ENCODE data around the gene BCR. TPM values are rescaled to one million over a fixed set of nuclear protein-coding genes. Genes with fewer than 3 reads are reported as not detected.
A peak's percentile ranks its signal among the peaks of the same experiment; 100 is the strongest.

The BCR gene
- total RNA-seq, 1 donor from 2014 or later: 118 TPM

DNA sequence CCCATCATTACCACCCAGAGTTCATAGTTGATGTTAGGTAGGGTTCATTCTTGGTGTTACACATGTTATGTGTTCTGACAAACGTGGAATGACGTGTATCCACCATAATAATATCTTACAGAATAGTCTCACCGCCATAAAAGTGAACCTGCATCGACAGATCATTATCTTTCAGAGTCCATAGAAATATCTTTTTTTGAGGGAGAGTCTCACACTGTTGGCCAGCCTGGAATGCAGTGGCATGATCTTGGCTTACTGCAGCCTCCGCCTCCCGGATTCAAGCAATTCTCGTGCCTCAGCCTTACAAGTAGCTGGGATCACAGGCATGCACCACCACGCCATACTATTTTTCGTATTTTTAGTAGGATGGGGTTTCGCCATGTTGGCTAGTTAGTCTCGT lies 113.9 kb downstream of the BCR start:
- DNase-seq (ENCODE audit: low read depth): no peak
- TF ChIP-seq, protein P1, sequence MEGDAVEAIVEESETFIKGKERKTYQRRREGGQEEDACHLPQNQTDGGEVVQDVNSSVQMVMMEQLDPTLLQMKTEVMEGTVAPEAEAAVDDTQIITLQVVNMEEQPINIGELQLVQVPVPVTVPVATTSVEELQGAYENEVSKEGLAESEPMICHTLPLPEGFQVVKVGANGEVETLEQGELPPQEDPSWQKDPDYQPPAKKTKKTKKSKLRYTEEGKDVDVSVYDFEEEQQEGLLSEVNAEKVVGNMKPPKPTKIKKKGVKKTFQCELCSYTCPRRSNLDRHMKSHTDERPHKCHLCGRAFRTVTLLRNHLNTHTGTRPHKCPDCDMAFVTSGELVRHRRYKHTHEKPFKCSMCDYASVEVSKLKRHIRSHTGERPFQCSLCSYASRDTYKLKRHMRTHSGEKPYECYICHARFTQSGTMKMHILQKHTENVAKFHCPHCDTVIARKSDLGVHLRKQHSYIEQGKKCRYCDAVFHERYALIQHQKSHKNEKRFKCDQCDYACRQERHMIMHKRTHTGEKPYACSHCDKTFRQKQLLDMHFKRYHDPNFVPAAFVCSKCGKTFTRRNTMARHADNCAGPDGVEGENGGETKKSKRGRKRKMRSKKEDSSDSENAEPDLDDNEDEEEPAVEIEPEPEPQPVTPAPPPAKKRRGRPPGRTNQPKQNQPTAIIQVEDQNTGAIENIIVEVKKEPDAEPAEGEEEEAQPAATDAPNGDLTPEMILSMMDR (IDR thresholded peaks at IDR 0.05; ENCODE audit: insufficient read depth, low read length, severe bottlenecking): no peak
- Histone ChIP-seq H3K27me3 (ENCODE audit: control insufficient read depth, insufficient read depth, low read length) (no peaks in the 10 kb centered on the region), H3K4me3 (ENCODE audit: low read depth, low read length) (no peak overlapping the region), H3K36me3 (ENCODE audit: control insufficient read depth, insufficient read depth, low read length) (peaks cover 56% of the 10 kb centered on the region)
- FAIRE-seq: no peak

DNA sequence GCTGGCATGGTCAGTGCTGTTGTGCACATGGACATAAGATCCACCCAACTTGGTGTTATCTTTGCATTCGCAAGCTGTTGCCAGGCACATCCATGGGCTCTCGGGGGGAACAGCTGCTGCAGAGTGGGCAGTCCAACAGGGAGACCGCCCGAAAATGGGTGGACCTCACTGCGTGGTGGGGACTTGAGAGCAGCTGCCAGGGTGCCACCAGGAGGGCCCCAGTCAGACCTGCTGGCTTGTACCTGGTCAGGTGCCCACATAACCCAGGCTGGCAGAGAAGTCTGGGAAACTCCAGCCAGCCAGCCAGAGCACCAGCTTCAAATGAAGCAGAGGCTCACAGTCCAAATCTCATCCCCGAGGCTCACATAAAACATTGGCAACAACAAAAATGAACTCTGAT lies 120.2 kb downstream of the BCR start:
- TF ChIP-seq, protein P1 (IDR thresholded peaks at IDR 0.05; ENCODE audit: insufficient read depth, low read length, severe bottlenecking): no peak
- Histone ChIP-seq H3K36me3 (ENCODE audit: control insufficient read depth, insufficient read depth, low read length) (peaks cover 27% of the 10 kb centered on the region), H3K4me3 (ENCODE audit: low read depth, low read length) (no peak overlapping the region)

DNA sequence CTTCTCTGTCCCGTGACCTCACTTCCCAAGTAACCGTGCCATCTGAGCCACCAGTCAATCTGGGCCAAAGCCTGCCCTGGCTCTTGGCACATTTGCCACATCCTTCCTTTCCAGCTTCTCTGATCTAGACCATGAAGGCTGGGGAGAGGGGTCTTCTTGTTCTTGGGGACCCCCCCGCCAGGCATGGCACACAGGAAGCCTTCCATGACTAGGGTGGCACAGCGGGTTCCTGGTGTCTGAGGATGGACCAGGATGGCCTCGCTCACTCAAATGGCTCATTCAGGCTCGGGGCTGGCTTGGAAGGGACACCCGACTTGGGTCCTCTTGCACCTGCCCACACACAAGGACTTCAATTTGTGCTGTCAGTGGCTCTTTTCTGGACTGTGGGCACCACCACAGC lies 121.3 kb downstream of the BCR start:
- H3K27me3 ChIP-seq (ENCODE audit: control insufficient read depth, insufficient read depth, low read length): no peaks in the 10 kb centered on the region
- DNase-seq (ENCODE audit: low read depth): no peak
- no peak for FAIRE-seq

More for the DNA sequence above, 120.2 kb downstream of the BCR start:
- FAIRE-seq (peak; percentile 43), DNase-seq (ENCODE audit: low read depth) (no peak)
- H3K27me3 ChIP-seq (ENCODE audit: control insufficient read depth, insufficient read depth, low read length): no peaks in the 10 kb centered on the region

DNA sequence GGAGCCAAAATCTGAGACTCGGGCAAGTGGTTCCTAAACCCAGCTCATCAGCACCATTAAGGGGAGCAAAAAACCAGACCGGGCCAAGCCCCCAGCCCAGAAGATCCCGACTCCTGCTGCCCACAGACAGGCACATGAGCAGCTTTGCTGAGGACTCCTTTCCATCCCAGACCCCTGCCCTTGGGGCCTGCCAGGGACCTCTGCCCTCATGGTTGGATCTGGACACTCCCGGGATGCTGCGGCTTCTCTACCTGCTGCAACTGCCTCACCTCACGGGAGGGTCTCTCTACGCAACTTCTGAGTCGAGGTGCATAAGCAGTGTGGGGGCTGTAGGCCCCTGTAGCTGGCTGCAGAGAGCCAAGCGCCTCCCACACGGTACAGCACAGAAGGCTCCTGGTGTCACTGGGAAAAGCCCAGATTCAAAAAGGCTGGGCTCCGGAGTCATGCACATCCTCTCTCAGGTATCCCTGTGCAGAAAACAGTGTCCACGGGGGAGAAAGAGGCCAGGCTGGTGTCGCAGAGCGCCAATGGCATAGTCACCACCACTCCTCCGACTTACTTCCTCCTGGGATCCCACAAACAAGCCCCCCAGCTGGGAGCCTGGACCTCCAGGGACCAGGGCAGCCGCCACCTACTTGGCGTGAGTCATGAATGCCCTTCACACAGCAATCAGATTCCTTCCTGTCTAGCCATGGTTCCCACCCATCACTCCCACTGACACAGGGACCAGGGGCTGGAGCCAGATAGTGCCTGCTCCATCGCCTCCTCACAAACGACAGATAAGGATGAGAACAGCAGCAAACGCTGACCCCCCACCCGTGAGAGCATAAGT lies 122.1 kb downstream of the BCR start:
- no peak for DNase-seq (ENCODE audit: low read depth)
- no peak overlapping the region for H3K4me3 ChIP-seq (ENCODE audit: low read depth, low read length)
- H3K27me3 ChIP-seq (ENCODE audit: control insufficient read depth, insufficient read depth, low read length): no peaks in the 10 kb centered on the region
- TF ChIP-seq, protein P1 (IDR thresholded peaks at IDR 0.05; ENCODE audit: insufficient read depth, low read length, severe bottlenecking): no peak
- no peak for FAIRE-seq
- peaks cover 19% of the 10 kb centered on the region for H3K36me3 ChIP-seq (ENCODE audit: control insufficient read depth, insufficient read depth, low read length)

More for the DNA sequence above, 121.3 kb downstream of the BCR start:
- Histone ChIP-seq H3K36me3 (ENCODE audit: control insufficient read depth, insufficient read depth, low read length) (peaks cover 24% of the 10 kb centered on the region), H3K4me3 (ENCODE audit: low read depth, low read length) (no peak overlapping the region)
- TF ChIP-seq, protein P1 (IDR thresholded peaks at IDR 0.05; ENCODE audit: insufficient read depth, low read length, severe bottlenecking): no peak

DNA sequence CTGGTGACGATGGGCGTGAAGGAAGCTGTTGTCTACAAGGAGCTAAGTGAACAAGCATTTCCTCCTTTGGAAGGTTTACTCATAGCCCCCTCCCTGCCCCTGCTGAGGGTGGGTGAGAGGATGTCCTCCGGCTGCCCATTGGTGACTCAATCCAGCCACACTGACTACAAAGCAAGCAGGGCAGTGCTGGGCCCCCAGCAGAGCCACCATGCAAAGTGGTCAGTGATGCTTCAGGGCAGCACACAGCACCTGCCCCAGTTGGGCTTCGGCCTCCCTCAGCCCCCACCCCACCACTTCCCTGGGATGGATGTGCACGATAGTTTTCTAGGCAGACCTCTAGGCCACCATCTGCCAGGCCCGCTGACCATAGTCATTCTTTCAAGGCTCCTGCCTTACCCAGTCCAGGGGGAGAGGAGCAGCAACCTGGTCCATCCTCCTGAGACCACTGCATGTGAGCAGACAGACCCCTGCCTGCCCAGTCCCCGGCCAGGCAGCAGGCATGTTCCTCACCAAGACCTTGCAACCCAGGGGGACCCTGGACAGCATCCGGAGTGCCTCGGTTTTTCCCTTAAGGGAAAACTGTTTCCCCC lies 125.1 kb downstream of the BCR start:
- Histone ChIP-seq H3K36me3 (ENCODE audit: control insufficient read depth, insufficient read depth, low read length) (peaks cover 10% of the 10 kb centered on the region), H3K4me3 (ENCODE audit: low read depth, low read length) (no peak overlapping the region), H3K27me3 (ENCODE audit: control insufficient read depth, insufficient read depth, low read length) (no peaks in the 10 kb centered on the region)
- FAIRE-seq (no peak), DNase-seq (ENCODE audit: low read depth) (peak; percentile 49)
- TF ChIP-seq, protein P1 (IDR thresholded peaks at IDR 0.05; ENCODE audit: insufficient read depth, low read length, severe bottlenecking): no peak
